Colonic mucosa (tissue), 4 donors: ENCODE results near the gene PSMF1. TPM values are rescaled to one million over a fixed set of nuclear protein-coding genes. Genes with fewer than 3 reads are reported as not detected.

Experiments
- DNase-seq: peaks from one replicate; pipeline ENCODE4 v3.0.0-alpha.2; 2020
- H3K27ac ChIP-seq: fragments of 200-600 bp; one replicate; pipeline ENCODE4 v1.8.0; 2021
- H3K27me3 ChIP-seq: fragments of 200-600 bp; one replicate; pipeline ENCODE4 v1.8.0; 2021
- H3K36me3 ChIP-seq: fragments of 200-600 bp; one replicate; pipeline ENCODE4 v1.8.0; 2021
- H3K4me1 ChIP-seq: fragments of 200-600 bp; one replicate; pipeline ENCODE4 v1.8.0; 2021; ENCODE audit warnings: mild to moderate bottlenecking
- H3K4me3 ChIP-seq: fragments of 200-600 bp; one replicate; pipeline ENCODE4 v1.8.0; 2021
- H3K9ac ChIP-seq, 2 donors: one replicate each; pipeline ENCODE4 v1.7.0; 2013; ENCODE audit warnings: control low read depth in 2 of 2, low read depth in 2 of 2, low read length in 2 of 2
- H3K9me3 ChIP-seq: fragments of 200-600 bp; one replicate; pipeline ENCODE4 v1.8.0; 2021
- CTCF ChIP-seq: fragments of 200-600 bp; IDR thresholded peaks from one replicate; pipeline ENCODE4 v1.8.0; 2022; ENCODE audit warnings: antibody characterized with exemption, mild to moderate bottlenecking
- intact Hi-C: fragments of 100-400 bp; cut with DNase I; formaldehyde crosslinking; loops from one replicate; pipeline ENCODE4 v1.14.1; 2022
- total RNA-seq, 2 donors: library from RNA; stranded (reverse); fragmentation: NEBNext Ultra II Directional in 1 of 2; extraction: Animal tissue kit (Norgen Biotek cat#: 25700) in 1 of 2; gene quantifications; one replicate each; pipeline ENCODE4 v1.2.1, GENCODE V29; 2021
- donor health status: healthy.
- donor health status: DM: no; HTN: no; CAD: no.
- donor health status: DM: no; HTN: no; CAD: no.

Gene PSMF1
- total RNA-seq, 2 donors from 2014 or later, result 138 to 163 TPM

GRCh38 chr20:1184260-1184637, 65.8 kb downstream of the PSMF1 start:
- no peak overlapping the region for H3K9ac ChIP-seq
- peaks cover 14% of the 10 kb centered on the region for H3K27me3 ChIP-seq
- H3K4me3 ChIP-seq, result no peak overlapping the region
- no peaks in the 10 kb centered on the region for H3K4me1 ChIP-seq
- no peak for DNase-seq
- no peaks in the 10 kb centered on the region for H3K9me3 ChIP-seq
- intact Hi-C loops, result loop anchor here (10.0 kb wide), 1 partner anchor 59 kb away; no protein-coding TSS in a partner anchor
- H3K36me3 ChIP-seq, result no peaks in the 10 kb centered on the region
- TF ChIP-seq CTCF, result no peak
- H3K27ac ChIP-seq, result no peak overlapping the region

DNA sequence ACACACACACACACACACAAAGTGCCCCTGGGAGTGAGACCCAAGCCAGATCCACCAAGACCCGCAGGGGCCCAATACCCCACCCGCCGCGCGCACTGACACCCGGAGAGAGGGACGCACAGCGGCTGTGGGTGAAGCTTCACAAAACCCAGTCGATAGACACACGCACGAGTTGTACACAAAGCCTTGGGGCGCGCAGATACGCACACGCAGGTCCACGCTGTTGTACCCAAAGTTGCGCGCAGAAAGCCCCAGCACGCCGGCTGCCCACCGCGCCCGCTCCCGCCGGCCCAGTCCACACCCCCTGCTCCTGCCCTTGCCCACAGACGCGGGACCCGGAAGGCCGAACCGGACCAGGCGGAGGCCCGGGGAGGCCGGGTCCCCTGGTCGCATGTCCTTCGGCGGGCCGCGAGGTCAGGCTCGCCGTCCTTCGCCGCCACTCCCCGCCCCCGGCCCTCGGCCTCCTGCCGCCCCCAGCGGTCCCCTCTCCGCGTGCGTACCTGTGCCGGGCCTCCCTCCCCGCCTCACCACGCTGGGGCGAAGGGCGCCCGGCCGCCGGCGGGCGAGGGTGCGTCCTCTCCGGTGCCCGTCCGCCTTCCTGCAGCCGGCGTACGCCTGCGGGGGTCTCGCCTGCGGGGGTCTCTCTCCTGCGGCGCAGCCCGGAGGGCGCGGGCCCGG, 66.4 kb downstream of the PSMF1 start, which contains the start of gene TMEM74B:
TSS of gene TMEM74B (minus strand) at position 344 of the 678 bp plus-strand sequence. CDS start 1,180 bp downstream, outside the sequence.
- H3K9ac ChIP-seq, result no peak within 1 kb of the TSS

DNA sequence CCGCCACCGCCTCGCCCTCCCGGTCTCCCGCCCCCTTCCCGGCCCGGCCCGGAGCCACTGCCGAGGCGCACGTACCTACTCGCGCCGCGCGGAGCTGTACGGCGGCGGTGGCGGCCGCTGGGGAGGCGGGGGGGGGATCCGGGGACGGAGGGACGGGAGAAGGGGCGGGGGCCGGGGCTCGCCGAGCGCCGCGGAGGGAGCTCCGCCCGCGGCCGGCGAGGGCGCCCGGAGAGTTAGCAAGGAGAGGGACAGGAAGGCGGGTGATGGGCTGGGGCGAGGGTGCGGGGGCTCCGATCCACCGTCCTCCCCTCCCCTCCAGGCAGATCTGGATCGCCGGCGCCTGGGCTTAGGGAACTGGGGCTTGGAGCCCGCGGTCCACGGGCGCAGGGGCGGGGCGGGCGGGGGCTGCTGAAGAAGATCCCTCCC, 66.9 kb downstream of the PSMF1 start:
- Histone ChIP-seq H3K4me1 (no peaks in the 10 kb centered on the region), H3K27ac (no peak overlapping the region), H3K4me3 (peak overlapping the region; percentile 50), H3K36me3 (no peaks in the 10 kb centered on the region), H3K27me3 (peaks cover 14% of the 10 kb centered on the region), H3K9me3 (no peaks in the 10 kb centered on the region), H3K9ac (no peak overlapping the region)
- intact Hi-C loops, result loop anchor here (10.0 kb wide), 1 partner anchor 61 kb away; no protein-coding TSS in a partner anchor
- no peak for TF ChIP-seq CTCF
- DNase-seq, result no peak

More for the DNA sequence above, 66.4 kb downstream of the PSMF1 start, which contains the start of gene TMEM74B:
- no peaks in the 10 kb centered on the region for H3K36me3 ChIP-seq
- no peak for DNase-seq
- no peaks in the 10 kb centered on the region for H3K9me3 ChIP-seq
- intact Hi-C loops, result loop anchor here (10.0 kb wide), 1 partner anchor 60 kb away; no protein-coding TSS in a partner anchor
- H3K4me1 ChIP-seq, result no peaks in the 10 kb centered on the region
- H3K27me3 ChIP-seq, result peaks cover 14% of the 10 kb centered on the region
- H3K4me3 ChIP-seq, result peak within 1 kb of the TSS; percentile 50
- TF ChIP-seq CTCF, result no peak
- H3K27ac ChIP-seq, result no peak within 1 kb of the TSS

DNA sequence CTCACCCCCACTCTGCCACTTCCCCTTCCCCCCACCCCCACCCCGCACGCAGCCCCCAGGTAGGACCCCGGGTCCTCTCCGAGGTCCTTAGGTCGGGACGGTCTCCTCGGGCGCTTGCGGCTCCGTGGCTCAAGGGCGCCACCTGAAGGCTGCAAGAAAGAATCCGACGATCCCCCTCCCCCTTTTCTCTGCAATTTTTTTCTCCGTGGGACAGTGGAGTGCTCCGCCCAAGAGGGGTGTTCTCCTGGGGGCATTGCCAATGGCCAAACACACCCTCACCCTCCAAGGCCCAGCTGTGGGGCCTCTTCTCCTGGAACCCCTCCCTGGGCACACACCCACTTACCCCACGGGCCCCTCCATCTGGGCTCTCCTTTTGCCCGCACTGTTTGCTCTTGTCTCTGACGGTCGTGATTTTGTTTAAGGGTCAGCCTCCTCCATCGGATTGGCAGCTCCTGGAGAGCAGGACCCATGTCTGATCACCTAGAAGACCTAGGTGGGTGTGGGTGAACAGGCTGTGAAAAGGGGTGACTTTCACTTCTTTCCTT, 67.5 kb downstream of the PSMF1 start:
- intact Hi-C loops, result loop anchor here (10.0 kb wide), 1 partner anchor 61 kb away; no protein-coding TSS in a partner anchor
- H3K4me3 ChIP-seq, result peak overlapping the region; percentile 50
- no peaks in the 10 kb centered on the region for H3K4me1 ChIP-seq
- H3K27ac ChIP-seq, result no peak overlapping the region
- peaks cover 14% of the 10 kb centered on the region for H3K27me3 ChIP-seq
- peak; percentile 45 for DNase-seq
- no peak overlapping the region for H3K9ac ChIP-seq
- H3K36me3 ChIP-seq, result no peaks in the 10 kb centered on the region
- no peaks in the 10 kb centered on the region for H3K9me3 ChIP-seq
- peak; percentile 54 for TF ChIP-seq CTCF

- TF ChIP-seq CTCF, result no peak
- H3K27me3 ChIP-seq, result peaks cover 14% of the 10 kb centered on the region
- no peak overlapping the region for H3K27ac ChIP-seq
- DNase-seq, result no peak
- no peaks in the 10 kb centered on the region for H3K9me3 ChIP-seq
- no peak overlapping the region for H3K9ac ChIP-seq
- intact Hi-C loops, result loop anchor here (10.0 kb wide), 1 partner anchor 62 kb away; no protein-coding TSS in a partner anchor
- H3K4me3 ChIP-seq, result no peak overlapping the region
- H3K36me3 ChIP-seq, result no peaks in the 10 kb centered on the region
- H3K4me1 ChIP-seq, result no peaks in the 10 kb centered on the region
Measured at GRCh38 chr20:1186367-1186991, 68.1 kb downstream of the PSMF1 start.
